ENCODE results near the gene FAM20B.

The FAM20B gene

GRCh38 chr1:179094818-179095217, 69.1 kb downstream of the FAM20B start:
- H3K27ac ChIP-seq (ENCODE audit: low read depth, low read length): no peak overlapping the region
- H3K9me3 ChIP-seq (ENCODE audit: insufficient read depth, low read depth, low read length): no peaks in the 10 kb centered on the region
- 94% methylated on average over 5 of the region's 5 CpGs for WGBS
- H3K36me3 ChIP-seq (ENCODE audit: insufficient read depth, low read length): peaks cover 61% of the 10 kb centered on the region
- H3K27me3 ChIP-seq (ENCODE audit: insufficient read depth, low read length): no peaks in the 10 kb centered on the region
- no peak overlapping the region for H3K9ac ChIP-seq (ENCODE audit: low read depth, low read length)
- no peak overlapping the region for H3K4me3 ChIP-seq (ENCODE audit: low read length)
- peaks cover 4% of the 10 kb centered on the region; the same call in 1 of the 2 replicates for H3K4me1 ChIP-seq (ENCODE audit: insufficient read depth, low read length)

GRCh38 chr1:179095377-179095776, 69.7 kb downstream of the FAM20B start:
- H3K27ac ChIP-seq (ENCODE audit: low read depth, low read length): no peak overlapping the region
- H3K36me3 ChIP-seq (ENCODE audit: insufficient read depth, low read length): peaks cover 58% of the 10 kb centered on the region
- H3K27me3 ChIP-seq (ENCODE audit: insufficient read depth, low read length): no peaks in the 10 kb centered on the region
- no peak overlapping the region for H3K4me3 ChIP-seq (ENCODE audit: low read length)
- no peak overlapping the region for H3K9ac ChIP-seq (ENCODE audit: low read depth, low read length)
- peaks cover 6% of the 10 kb centered on the region; the same call in 1 of the 2 replicates for H3K4me1 ChIP-seq (ENCODE audit: insufficient read depth, low read length)
- H3K9me3 ChIP-seq (ENCODE audit: insufficient read depth, low read depth, low read length): no peaks in the 10 kb centered on the region
- 97% methylated on average over 4 of the region's 4 CpGs for WGBS

- Histone ChIP-seq H3K4me1 (ENCODE audit: insufficient read depth, low read length) (peaks cover 6% of the 10 kb centered on the region; the same call in 1 of the 2 replicates), H3K27me3 (ENCODE audit: insufficient read depth, low read length) (no peaks in the 10 kb centered on the region), H3K36me3 (ENCODE audit: insufficient read depth, low read length) (peaks cover 53% of the 10 kb centered on the region), H3K9me3 (ENCODE audit: insufficient read depth, low read depth, low read length) (no peaks in the 10 kb centered on the region), H3K9ac (ENCODE audit: low read depth, low read length) (no peak overlapping the region), H3K4me3 (ENCODE audit: low read length) (no peak overlapping the region), H3K27ac (ENCODE audit: low read depth, low read length) (no peak overlapping the region)
- WGBS: 99% methylated on average over 3 of the region's 3 CpGs
Observed at GRCh38 chr1:179095924-179096323, 70.2 kb downstream of the FAM20B start.

GRCh38 chr1:179099891-179100290, 74.2 kb downstream of the FAM20B start:
- Histone ChIP-seq H3K9me3 (ENCODE audit: insufficient read depth, low read depth, low read length) (no peaks in the 10 kb centered on the region), H3K4me3 (ENCODE audit: low read length) (no peak overlapping the region), H3K4me1 (ENCODE audit: insufficient read depth, low read length) (peaks cover 6% of the 10 kb centered on the region; the same call in 1 of the 2 replicates), H3K27ac (ENCODE audit: low read depth, low read length) (0 out of 2 replicates have a peak overlapping the region, but pooled peaks have one; percentile 9), H3K36me3 (ENCODE audit: insufficient read depth, low read length) (peaks cover 28% of the 10 kb centered on the region), H3K27me3 (ENCODE audit: insufficient read depth, low read length) (no peaks in the 10 kb centered on the region), H3K9ac (ENCODE audit: low read depth, low read length) (no peak overlapping the region)
- WGBS: 98% methylated on average over 4 of the region's 4 CpGs

- 97% methylated on average over 3 of the region's 4 CpGs for WGBS
- Histone ChIP-seq H3K36me3 (ENCODE audit: insufficient read depth, low read length) (peaks cover 13% of the 10 kb centered on the region), H3K9ac (ENCODE audit: low read depth, low read length) (no peak overlapping the region), H3K9me3 (ENCODE audit: insufficient read depth, low read depth, low read length) (no peaks in the 10 kb centered on the region), H3K4me1 (ENCODE audit: insufficient read depth, low read length) (peaks cover 9% of the 10 kb centered on the region), H3K4me3 (ENCODE audit: low read length) (no peak overlapping the region), H3K27ac (ENCODE audit: low read depth, low read length) (no peak overlapping the region), H3K27me3 (ENCODE audit: insufficient read depth, low read length) (no peaks in the 10 kb centered on the region)
Observed at GRCh38 chr1:179101566-179101965, 75.9 kb downstream of the FAM20B start.

GRCh38 chr1:179103999-179104398, 78.3 kb downstream of the FAM20B start:
- Histone ChIP-seq H3K4me3 (ENCODE audit: low read length) (no peak overlapping the region), H3K27me3 (ENCODE audit: insufficient read depth, low read length) (no peaks in the 10 kb centered on the region), H3K9me3 (ENCODE audit: insufficient read depth, low read depth, low read length) (no peaks in the 10 kb centered on the region), H3K27ac (ENCODE audit: low read depth, low read length) (no peak overlapping the region), H3K36me3 (ENCODE audit: insufficient read depth, low read length) (peaks cover 28% of the 10 kb centered on the region), H3K4me1 (ENCODE audit: insufficient read depth, low read length) (peaks cover 9% of the 10 kb centered on the region), H3K9ac (ENCODE audit: low read depth, low read length) (no peak overlapping the region)
- WGBS: 94% methylated on average over 1 of the region's 1 CpG

- H3K9me3 ChIP-seq (ENCODE audit: insufficient read depth, low read depth, low read length): no peaks in the 10 kb centered on the region
- H3K9ac ChIP-seq (ENCODE audit: low read depth, low read length): no peak overlapping the region
- H3K27me3 ChIP-seq (ENCODE audit: insufficient read depth, low read length): no peaks in the 10 kb centered on the region
- H3K4me3 ChIP-seq (ENCODE audit: low read length): no peak overlapping the region
- H3K27ac ChIP-seq (ENCODE audit: low read depth, low read length): no peak overlapping the region
- 93% methylated on average over 3 of the region's 3 CpGs for WGBS
- H3K4me1 ChIP-seq (ENCODE audit: insufficient read depth, low read length): peaks cover 5% of the 10 kb centered on the region
- peaks cover 33% of the 10 kb centered on the region for H3K36me3 ChIP-seq (ENCODE audit: insufficient read depth, low read length)
Observed at GRCh38 chr1:179104611-179105250, 79.0 kb downstream of the FAM20B start.

GRCh38 chr1:179105393-179105792, 79.7 kb downstream of the FAM20B start:
- Histone ChIP-seq H3K4me1 (ENCODE audit: insufficient read depth, low read length) (peaks cover 3% of the 10 kb centered on the region; the same call in 1 of the 2 replicates), H3K9ac (ENCODE audit: low read depth, low read length) (no peak overlapping the region), H3K4me3 (ENCODE audit: low read length) (no peak overlapping the region), H3K27me3 (ENCODE audit: insufficient read depth, low read length) (no peaks in the 10 kb centered on the region), H3K9me3 (ENCODE audit: insufficient read depth, low read depth, low read length) (no peaks in the 10 kb centered on the region), H3K27ac (ENCODE audit: low read depth, low read length) (no peak overlapping the region), H3K36me3 (ENCODE audit: insufficient read depth, low read length) (peaks cover 40% of the 10 kb centered on the region)
- 65% methylated on average over 7 of the region's 7 CpGs for WGBS

- H3K4me3 ChIP-seq (ENCODE audit: low read length): no peak overlapping the region
- no peak overlapping the region for H3K9ac ChIP-seq (ENCODE audit: low read depth, low read length)
- WGBS: 95% methylated on average over 15 of the region's 15 CpGs
- peaks cover 3% of the 10 kb centered on the region; the same call in 1 of the 2 replicates for H3K4me1 ChIP-seq (ENCODE audit: insufficient read depth, low read length)
- no peak overlapping the region for H3K27ac ChIP-seq (ENCODE audit: low read depth, low read length)
- peaks cover 60% of the 10 kb centered on the region for H3K36me3 ChIP-seq (ENCODE audit: insufficient read depth, low read length)
- no peaks in the 10 kb centered on the region for H3K9me3 ChIP-seq (ENCODE audit: insufficient read depth, low read depth, low read length)
- H3K27me3 ChIP-seq (ENCODE audit: insufficient read depth, low read length): no peaks in the 10 kb centered on the region
Observed at GRCh38 chr1:179107706-179108629, 82.3 kb downstream of the FAM20B start.

GRCh38 chr1:179108644-179109043, 83.0 kb downstream of the FAM20B start:
- Histone ChIP-seq H3K27me3 (ENCODE audit: insufficient read depth, low read length) (no peaks in the 10 kb centered on the region), H3K4me1 (ENCODE audit: insufficient read depth, low read length) (peaks cover 3% of the 10 kb centered on the region; the same call in 1 of the 2 replicates), H3K9me3 (ENCODE audit: insufficient read depth, low read depth, low read length) (no peaks in the 10 kb centered on the region), H3K4me3 (ENCODE audit: low read length) (no peak overlapping the region), H3K36me3 (ENCODE audit: insufficient read depth, low read length) (peaks cover 57% of the 10 kb centered on the region), H3K27ac (ENCODE audit: low read depth, low read length) (no peak overlapping the region), H3K9ac (ENCODE audit: low read depth, low read length) (no peak overlapping the region)
- 96% methylated on average over 2 of the region's 2 CpGs for WGBS

GRCh38 chr1:179115181-179115580, 89.5 kb downstream of the FAM20B start:
- peaks cover 54% of the 10 kb centered on the region for H3K36me3 ChIP-seq (ENCODE audit: insufficient read depth, low read length)
- 97% methylated on average over 3 of the region's 3 CpGs for WGBS
- H3K4me1 ChIP-seq (ENCODE audit: insufficient read depth, low read length): no peaks in the 10 kb centered on the region; the same call in 1 of the 2 replicates
- H3K9me3 ChIP-seq (ENCODE audit: insufficient read depth, low read depth, low read length): no peaks in the 10 kb centered on the region
- H3K27me3 ChIP-seq (ENCODE audit: insufficient read depth, low read length): no peaks in the 10 kb centered on the region
- no peak overlapping the region for H3K9ac ChIP-seq (ENCODE audit: low read depth, low read length)
- H3K27ac ChIP-seq (ENCODE audit: low read depth, low read length): no peak overlapping the region
- H3K4me3 ChIP-seq (ENCODE audit: low read length): no peak overlapping the region
